ENCODE data around the gene MEGF9.
A peak's percentile ranks its signal among the peaks of the same experiment; 100 is the strongest.

The MEGF9 gene

GRCh38 chr9:120619751-120620655 lies 94.3 kb downstream of the MEGF9 start:
- DNase-seq = peak; percentile 32

- no peak for DNase-seq
These were observed 97.0 kb downstream of the MEGF9 start for GRCh38 chr9:120616966-120617935.

DNA sequence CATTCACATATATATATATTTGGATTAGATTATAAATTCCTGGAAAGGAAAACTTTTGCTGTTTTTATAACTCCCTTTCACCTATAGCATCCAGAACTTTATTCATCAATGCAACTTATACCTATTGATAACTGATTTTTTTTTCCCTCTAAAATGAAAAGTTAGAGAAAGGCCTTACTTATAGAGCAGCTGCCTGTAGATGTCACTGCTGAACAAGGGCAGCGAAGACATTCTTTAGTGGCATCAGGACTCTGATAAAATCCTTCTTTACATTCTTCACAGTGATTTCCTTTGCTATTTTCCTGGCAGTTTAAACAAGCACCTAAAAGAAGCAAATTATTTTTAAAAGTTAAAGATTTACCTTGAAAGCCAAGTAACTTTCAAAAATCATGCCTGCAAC lies 102.1 kb downstream of the MEGF9 start:
- DNase-seq = no peak

GRCh38 chr9:120611690-120612068 lies 102.6 kb downstream of the MEGF9 start:
- no peak for DNase-seq

DNA sequence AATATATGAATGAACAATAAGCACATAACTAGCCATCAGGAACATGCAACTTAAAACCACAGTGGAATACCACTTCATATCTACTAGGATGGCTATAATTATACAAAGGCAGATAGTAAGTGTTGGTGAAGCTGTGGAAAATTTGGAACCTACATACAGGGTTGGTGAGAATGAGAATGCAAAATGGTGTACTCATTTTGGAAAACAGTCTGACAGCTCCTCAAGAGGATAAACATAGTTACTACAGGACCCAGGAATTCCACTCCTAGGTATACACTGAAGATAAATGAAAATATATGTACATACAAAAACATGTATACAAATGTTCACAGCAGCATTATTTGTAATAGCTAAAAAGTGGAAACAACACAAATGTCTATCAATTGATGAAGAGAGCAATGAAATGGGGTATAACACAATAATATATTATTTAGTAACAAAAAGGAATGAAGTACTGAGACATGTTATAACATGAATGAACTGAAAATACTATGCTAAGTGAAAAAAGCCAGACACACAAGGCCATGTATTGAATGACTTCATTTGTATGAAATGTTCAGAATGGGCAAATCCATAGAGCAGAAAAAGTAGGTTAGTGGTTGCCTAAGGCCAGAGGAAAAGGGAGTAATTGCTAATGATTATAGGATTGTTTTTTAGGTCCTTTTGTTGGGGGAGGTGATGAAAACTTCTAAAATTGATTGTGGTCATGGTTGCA lies 103.1 kb downstream of the MEGF9 start:
- no peak for DNase-seq

DNA sequence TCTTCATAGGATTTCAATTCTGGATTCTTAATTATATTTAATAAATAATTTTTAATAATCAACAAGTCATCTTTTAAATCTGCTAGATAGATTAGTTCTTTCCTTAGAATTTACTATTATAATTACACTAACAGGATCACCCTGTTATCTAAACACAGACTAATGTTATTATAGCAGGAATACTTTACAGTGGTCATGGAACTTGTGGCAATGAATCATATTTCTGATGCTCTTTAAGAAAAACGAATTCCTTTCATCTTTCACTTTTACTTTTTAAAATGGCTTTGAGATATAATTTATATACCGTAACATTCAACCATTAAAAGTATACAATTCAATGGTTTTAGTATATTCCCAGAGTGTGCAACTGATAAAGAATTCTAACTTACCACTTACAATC lies 104.6 kb downstream of the MEGF9 start:
- no peak for DNase-seq

- DNase-seq = no peak
These were observed 105.8 kb downstream of the MEGF9 start for GRCh38 chr9:120608421-120608820.

GRCh38 chr9:120603591-120603990 lies 110.7 kb downstream of the MEGF9 start:
- DNase-seq = no peak

GRCh38 chr9:120603010-120603409 lies 111.3 kb downstream of the MEGF9 start:
- DNase-seq = no peak

- DNase-seq = no peak
These were observed 120.4 kb downstream of the MEGF9 start for GRCh38 chr9:120593955-120594277.

DNA sequence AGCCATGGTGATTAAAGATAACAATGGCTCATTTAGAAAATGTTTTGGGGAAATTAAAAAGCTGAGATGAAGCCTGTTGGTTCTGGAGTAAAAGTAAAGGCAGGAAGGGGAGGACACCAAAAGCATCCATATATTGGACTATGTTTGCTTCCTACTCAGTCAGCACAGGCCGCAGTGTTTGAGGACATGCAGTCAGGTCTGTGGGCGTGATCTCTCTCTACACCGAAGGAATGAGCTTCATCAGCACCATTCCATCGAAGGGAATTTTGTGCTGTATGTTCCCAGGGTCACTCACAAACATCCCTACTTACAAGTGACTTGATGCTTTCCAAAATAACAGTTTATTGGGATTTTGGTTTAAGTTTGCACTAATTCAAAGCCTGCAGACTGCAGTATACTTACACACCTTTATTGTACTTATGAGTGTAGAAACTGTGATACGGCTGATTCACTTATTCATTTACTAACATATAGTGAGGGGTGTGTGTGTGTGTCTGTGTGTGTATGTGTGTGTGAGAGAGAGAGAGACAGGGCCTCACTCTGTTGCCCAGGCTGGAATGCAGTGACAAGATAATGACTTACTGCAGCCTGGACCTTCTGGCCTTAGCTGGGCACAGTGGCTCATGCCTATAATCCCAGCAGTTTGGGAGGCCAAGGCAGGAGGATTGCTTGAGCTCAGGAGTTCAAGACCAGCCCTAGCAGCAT lies 120.9 kb downstream of the MEGF9 start:
- no peak for DNase-seq

- no peak for DNase-seq
These were observed 122.1 kb downstream of the MEGF9 start for GRCh38 chr9:120592210-120592609.

- no peak for DNase-seq
These were observed 126.9 kb downstream of the MEGF9 start for GRCh38 chr9:120587328-120587727.

GRCh38 chr9:120583958-120584369 lies 130.3 kb downstream of the MEGF9 start:
- peak; percentile 87 for DNase-seq

- peak; percentile 95 for DNase-seq
These were observed 134.0 kb downstream of the MEGF9 start, which contains the start of gene CDK5RAP2 for GRCh38 chr9:120580051-120580896. CDK5RAP2 (minus strand) TSS chr9:120580167; CDS start chr9:120579978, 189 bp downstream.

DNA sequence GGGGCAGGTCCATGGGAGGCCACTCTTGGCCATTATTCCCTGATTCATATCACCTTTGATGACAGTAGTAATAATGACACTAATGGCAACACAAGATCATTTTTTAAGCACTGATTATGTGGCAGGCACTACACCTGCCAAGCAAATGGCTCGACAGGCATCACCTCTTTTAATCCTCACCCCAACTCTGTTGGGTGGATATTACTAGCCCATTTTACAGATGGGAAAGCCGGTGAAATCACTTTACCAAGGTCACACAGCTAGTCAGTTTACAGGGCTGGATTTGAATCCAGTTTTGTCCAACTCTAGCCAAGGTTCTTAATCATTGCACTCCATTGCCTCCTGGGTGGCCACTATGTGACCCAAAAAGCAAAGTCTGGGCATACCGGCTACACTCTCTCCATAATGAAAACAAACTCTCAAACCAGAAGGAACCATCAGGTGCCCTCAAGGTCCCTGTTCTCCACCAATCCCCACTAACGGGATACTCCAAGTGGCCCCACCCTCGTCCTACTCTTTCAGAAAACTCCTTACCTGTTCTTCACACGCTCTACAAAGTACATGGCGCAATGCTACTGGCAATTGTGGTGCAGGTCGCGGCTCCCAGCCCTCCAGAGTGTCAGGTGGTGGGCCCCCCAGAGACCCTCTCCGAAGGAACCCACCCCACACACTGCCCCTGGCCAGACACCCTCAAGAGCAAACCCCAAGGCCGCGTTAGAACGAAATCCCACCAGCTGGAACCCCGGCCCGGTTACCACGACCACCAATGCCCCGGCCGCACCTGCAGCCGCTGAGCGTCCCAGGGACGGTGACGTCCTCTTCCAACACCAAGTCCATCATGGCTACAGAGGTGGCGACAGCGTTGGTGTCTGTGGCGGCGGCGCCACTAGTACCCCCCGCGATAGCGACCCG lies 134.9 kb downstream of the MEGF9 start:
- no peak for DNase-seq

GRCh38 chr9:120574473-120574872 lies 139.8 kb downstream of the MEGF9 start:
- DNase-seq = no peak

DNA sequence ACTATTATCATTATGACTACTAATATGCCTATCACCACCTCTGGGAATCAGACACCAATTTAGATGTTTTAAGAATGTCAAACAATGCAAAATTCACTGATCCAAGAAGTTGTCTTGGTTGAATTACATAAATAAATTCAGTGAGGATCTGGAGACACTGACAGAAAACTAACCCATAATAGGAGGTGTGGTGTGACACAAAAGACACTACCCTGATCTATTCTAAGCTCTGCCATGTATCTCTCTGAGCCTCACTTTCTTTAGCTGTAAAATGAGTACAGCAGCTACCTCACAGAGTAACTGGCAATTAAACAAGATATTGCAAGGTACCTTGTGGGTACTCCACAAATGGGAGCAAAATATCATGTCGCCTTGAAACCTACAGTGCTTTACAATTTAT lies 141.8 kb downstream of the MEGF9 start:
- DNase-seq = no peak

- DNase-seq = no peak
These were observed 142.6 kb downstream of the MEGF9 start for GRCh38 chr9:120571443-120572257.
